HK-2 (cell line): ENCODE data around the gene KRTAP19-5.
"Not testable (repeated sequence)": the region's sequence is repeated elsewhere in the genome, so short reads cannot be mapped to it uniquely, and the experiment has no call there.

Experiments
- DNase-seq: peaks from one replicate; pipeline ENCODE4 v3.0.0-alpha.2; 2018; ENCODE audit not compliant: unreplicated experiment

Gene KRTAP19-5

DNA sequence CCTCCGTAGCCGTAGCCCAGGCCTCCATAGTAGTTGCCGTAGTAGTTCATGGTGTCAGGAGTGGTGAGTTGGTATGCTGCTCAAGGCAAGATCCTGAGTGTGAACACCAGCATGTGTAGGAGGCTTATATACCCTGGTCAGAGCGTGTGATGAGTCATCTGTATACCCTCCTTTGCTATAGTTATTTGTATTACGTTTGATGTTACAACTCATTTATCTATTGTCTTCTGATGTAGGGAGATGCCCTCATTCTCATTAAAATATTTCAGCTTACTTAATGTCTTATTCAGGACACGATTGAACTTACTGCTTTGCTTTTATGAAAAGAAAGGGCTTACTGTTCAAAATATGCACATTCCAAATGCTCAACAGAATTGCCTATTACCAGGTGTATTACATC is at the start of gene KRTAP19-5:
KRTAP19-5 (minus strand) TSS at position 101 of the 400 bp plus-strand sequence; CDS start at position 50, 51 bp downstream.
- no peak for DNase-seq

DNA sequence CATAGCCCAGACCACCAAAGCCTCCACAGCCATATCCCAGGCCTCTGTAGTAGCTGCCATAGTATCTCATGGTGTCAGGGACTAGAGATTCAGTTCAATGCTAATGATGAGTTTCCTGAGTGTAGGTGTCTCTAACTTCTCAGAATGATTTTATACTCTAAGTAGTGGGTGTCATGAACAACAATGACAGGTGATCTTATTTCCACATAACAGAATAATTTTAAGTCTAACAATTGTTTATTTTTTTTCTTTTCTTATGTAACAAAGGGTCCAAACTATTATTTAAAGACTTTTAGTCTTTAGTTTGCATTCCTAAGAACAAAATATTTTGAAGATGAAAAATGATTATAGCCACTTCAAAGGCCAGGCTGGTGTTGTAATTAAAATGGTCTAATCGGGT is 39.8 kb upstream of the KRTAP19-5 start, which contains the start of gene KRTAP19-6:
KRTAP19-6 (minus strand) TSS at position 101 of the 400 bp plus-strand sequence; CDS start at position 70, 31 bp downstream.
- no peak for DNase-seq

DNA sequence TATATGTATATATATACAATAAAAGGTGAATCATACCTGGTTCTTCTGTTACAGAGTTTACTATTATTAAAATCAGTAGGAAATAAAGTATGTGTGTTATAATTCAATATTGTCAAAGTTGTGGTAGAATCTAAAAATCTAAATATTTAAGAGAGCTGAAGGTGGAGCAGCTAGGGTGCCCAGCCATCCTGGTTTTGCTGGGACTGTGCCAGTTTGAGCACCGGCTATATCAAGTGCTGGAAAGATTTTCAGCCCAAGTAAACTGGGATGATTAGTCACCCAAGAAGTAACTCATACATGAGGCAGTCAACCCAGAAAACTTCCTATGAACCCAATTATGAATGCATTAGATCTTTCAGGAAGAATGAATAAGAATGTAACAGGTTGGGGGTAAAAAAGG is 16.9 kb upstream of the KRTAP19-5 start:
- no peak for DNase-seq

DNA sequence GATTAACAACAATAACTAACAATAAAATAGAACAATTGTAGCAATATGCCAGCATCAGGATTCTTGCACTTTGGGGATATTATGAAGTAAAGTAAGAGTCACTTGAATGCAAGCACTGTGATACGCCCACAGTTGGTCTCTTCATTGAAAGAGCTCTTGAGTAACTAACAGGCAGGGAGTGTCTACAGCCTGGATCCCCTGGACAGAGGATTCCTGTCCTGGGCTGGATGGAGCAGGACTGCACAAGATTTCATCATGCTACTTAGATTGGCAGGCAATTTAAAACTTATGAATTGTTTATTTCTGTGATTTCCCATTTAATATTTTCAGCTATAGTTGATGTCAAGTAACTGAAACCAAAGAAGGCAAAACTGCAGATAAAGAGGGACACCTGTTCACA is 13.7 kb upstream of the KRTAP19-5 start:
- no peak for DNase-seq

DNA sequence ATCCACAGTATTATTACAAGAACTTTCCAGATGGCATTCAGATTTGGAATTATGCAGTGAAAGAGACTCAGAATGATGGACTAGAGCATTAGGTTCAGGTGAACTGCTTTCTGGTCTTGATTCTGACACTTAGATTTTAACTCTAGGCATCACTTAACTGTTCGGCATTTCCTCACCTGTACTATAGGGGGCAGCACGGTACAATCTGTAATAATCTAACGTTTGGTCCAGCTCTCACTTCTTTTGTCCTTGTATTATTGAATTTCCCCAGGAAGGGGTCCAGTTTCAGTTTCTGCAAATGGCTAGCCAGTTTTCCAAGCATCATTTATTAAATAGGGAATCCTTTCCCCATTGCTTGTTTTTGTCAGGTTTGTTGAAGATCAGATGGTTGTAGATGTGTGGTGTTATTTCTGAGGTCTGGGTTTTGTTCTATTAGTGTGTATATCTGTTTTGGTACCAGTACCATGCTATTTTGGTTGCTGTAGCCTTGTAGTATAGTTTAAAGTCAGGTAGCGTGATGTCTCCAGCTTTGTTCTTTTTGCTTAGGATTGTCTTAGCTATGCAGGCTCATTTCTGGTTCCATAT is 3.8 kb upstream of the KRTAP19-5 start:
- not testable (repeated sequence) for DNase-seq

DNA sequence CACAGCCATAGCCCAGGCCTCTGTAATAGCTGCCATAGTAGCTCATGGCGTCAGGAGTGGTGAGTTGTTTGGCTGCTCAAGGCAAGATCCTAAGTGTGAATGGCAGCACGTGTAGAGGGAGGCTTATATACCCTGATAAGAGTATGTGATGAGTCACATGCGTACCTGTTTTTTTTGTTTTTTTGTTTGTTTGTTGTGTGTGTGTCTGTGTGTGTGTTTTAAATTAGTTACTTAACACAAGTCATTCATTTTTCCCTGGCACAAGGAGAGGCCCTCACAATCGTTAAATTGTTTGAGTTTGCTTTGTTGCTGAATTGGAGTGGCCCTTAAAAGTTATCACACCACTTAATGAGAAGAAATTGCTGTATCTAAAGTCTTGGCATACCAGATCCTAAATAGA is 4.9 kb downstream of the KRTAP19-5 start, which contains the start of gene KRTAP19-4:
KRTAP19-4 (minus strand) TSS at position 101 of the 400 bp plus-strand sequence; CDS start at position 46, 55 bp downstream.
- no peak for DNase-seq

- no peak for DNase-seq
Observed at GRCh38 chr21:30491963-30492428, 9.9 kb downstream of the KRTAP19-5 start, which contains the start of gene KRTAP19-3. KRTAP19-3 (minus strand) TSS chr21:30492013; CDS start chr21:30491957, 56 bp downstream.

DNA sequence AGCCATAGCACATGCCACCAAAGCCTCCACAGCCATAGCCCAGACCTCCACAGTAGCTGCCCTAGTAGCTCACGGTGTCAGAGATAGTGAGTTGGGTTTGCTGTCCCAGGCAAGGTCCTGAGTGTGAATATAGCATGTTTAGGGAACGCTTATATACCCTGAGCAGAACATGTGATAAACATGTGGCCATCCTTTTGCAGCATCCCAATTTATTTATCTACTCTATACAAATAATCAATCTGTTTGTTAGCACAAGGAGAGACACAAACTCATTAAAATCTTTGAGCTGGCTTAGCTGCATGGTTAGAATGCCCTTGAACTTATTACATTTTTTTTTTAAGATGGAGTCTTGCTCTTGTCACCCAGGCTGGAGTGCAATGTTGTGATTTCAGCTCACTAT is 14.6 kb downstream of the KRTAP19-5 start, which contains the start of gene KRTAP19-2:
KRTAP19-2 (minus strand) TSS at position 101 of the 400 bp plus-strand sequence; CDS start at position 13, 88 bp downstream.
- no peak for DNase-seq

DNA sequence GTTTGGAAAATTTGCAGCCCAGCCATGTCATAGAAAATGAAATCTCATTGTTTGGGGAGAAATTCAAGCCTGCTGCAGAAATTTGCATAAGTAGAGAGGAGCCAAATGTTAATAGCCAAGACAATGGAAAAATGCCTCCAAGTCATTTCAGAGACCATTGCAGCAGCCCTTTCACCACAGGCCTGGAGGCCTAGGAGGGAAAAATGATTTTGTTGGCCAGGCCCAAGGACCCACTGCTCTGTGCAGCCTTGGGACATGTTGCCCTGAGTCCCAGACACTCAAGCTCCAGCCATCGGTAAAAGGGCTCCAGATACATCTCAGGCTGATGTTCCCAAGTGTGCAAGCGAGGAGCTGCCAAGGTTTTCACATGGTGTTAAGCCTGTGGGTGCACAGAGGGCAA is 15.8 kb downstream of the KRTAP19-5 start:
- no peak for DNase-seq

GRCh38 chr21:30482130-30482529 is 19.8 kb downstream of the KRTAP19-5 start:
- DNase-seq: no peak

DNA sequence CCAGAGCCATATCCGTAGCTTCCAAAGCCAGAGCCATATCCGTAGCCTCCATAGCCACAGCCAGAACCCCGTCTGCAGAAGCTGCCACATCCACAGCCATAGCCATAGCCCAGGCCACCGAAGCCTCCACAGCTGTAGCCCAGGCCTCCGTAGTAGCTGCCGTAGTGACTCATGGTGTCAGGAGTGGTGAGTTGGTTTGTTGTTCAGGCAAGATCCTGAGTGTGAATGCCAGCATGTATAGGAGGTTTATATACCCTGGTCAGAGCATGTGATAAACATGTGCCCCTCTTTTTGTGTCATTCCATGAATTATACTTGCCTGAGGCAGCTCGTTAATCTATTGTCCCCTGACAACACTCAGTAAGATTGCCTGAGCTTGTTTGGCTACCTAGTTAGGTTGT is 21.8 kb downstream of the KRTAP19-5 start, which contains the start of gene KRTAP19-1:
KRTAP19-1 (minus strand) TSS at position 223 of the 400 bp plus-strand sequence; CDS start at position 173, 50 bp downstream.
- DNase-seq: no peak

GRCh38 chr21:30479259-30479658 is 22.7 kb downstream of the KRTAP19-5 start:
- DNase-seq: no peak

DNA sequence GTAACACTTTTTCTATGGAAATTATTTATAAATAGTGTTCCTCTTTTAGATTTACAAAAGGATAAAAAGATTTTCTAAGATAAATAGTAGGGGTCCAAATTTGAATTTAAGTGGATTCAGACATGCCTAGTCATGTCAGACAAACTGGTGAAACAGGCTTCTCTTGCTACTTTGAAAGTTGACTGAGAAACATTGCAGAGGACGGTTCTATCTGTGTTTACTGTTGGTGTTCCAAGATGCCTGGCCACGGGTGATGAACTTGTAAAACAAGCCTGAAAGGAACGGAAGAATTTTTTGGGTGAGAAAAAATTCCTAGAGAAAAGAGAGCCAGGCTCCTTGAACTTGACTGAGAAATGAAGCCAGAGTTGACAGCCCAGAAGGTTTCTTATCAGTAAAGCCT is 23.9 kb downstream of the KRTAP19-5 start:
- no peak for DNase-seq

- no peak for DNase-seq
Observed at GRCh38 chr21:30468900-30469714, 32.8 kb downstream of the KRTAP19-5 start.

DNA sequence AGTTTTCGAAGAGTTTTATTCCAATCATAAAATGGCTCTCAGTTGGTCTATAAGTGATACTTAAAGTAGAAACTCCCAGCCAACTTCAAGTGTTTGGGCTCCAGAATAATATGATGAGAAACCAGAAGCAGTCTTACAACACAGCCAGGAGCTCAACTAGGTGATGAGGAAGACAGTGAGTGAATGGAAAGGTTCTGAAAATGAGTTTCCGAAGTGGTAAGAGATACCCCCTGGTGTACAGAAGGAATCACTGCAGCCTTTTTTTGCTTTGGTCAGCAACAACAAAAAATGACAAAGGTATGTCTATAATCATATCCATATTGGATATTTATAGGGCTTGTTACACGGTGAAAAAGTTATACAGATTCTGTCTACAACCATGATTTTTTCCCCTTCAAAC is 38.2 kb downstream of the KRTAP19-5 start:
- no peak for DNase-seq
